IMR-90 (cell line): ENCODE results near the gene FOXP1. TPM values are rescaled to one million over a fixed set of nuclear protein-coding genes. Genes with fewer than 3 reads are reported as not detected.

Experiments
- ATAC-seq: fragments of 200-7000 bp; cut with Tn5 transposase; 2 replicates; pipeline ENCODE4 v1.9.1; 2020; ENCODE audit warnings: low read depth, mild to moderate bottlenecking, moderate library complexity
- BruUV-seq: library from RNA; stranded (reverse); fragments of 400-500 nt; replicated peaks from 2 replicates; lab custom pipeline; 2021; lab: Mats Ljungman, UMichigan
- CTCF ChIA-PET: fragments of 300-600 bp; formaldehyde crosslinking; extraction: SDS; loops from one replicate; lab custom pipeline; 2021; ENCODE audit warnings: antibody characterized with exemption; lab: Yijun Ruan, JAX
- POLR2A ChIA-PET: fragments of 300-600 bp; sonication (Branson Sonifier 250); formaldehyde crosslinking; loops from one replicate; lab custom pipeline; 2022; ENCODE audit warnings: antibody characterized with exemption; ENCODE audit not compliant: unreplicated experiment; lab: Charles Lee
- DNase-seq: peaks from one replicate; pipeline ENCODE4 v3.0.0; 2013
- H2AFZ ChIP-seq: replicated peaks from 2 replicates; pipeline ENCODE3; 2013; ENCODE audit warnings: low read length, mild to moderate bottlenecking; ENCODE audit not compliant: poor library complexity
- H2AK5ac ChIP-seq: 2 replicates; pipeline ENCODE4 v1.6.1; 2013; ENCODE audit warnings: low read depth, low read length, inconsistent platforms
- H2AK9ac ChIP-seq: replicated peaks from 2 replicates; pipeline ENCODE3; 2013; ENCODE audit warnings: mild to moderate bottlenecking, low read depth, low read length, moderate library complexity; ENCODE audit not compliant: poor library complexity
- H2BK120ac ChIP-seq: 2 replicates; pipeline ENCODE4 v1.6.1; 2013; ENCODE audit warnings: low read depth, low read length, inconsistent platforms
- H2BK15ac ChIP-seq: 3 replicates; pipeline ENCODE4 v1.6.1; 2013; ENCODE audit warnings: low read depth, low read length, inconsistent platforms
- H2BK20ac ChIP-seq: 2 replicates; pipeline ENCODE4 v1.6.1; 2013; ENCODE audit warnings: low read depth, mild to moderate bottlenecking, inconsistent platforms, low read length, moderate library complexity
- H2BK5ac ChIP-seq: 2 replicates; pipeline ENCODE4 v1.6.1; 2013; ENCODE audit warnings: mild to moderate bottlenecking, low read depth, low read length, inconsistent platforms; ENCODE audit not compliant: poor library complexity, severe bottlenecking
- H3K14ac ChIP-seq: replicated peaks from 2 replicates; pipeline ENCODE4 v1.6.1; 2013; ENCODE audit warnings: low read depth, low read length, inconsistent platforms
- H3K18ac ChIP-seq: 2 replicates; pipeline ENCODE4 v1.6.1; 2013; ENCODE audit warnings: low read depth, low read length, control low read depth
- H3K23ac ChIP-seq: 2 replicates; pipeline ENCODE4 v1.6.1; 2013; ENCODE audit warnings: low read depth, low read length, inconsistent platforms
- H3K27ac ChIP-seq: 2 replicates; pipeline ENCODE4 v1.5.1; 2013; ENCODE audit warnings: mild to moderate bottlenecking, control low read depth, low read length; ENCODE audit not compliant: insufficient read depth
- H3K27me3 ChIP-seq: 2 replicates; pipeline ENCODE4 v1.6.1; 2013; ENCODE audit warnings: low read length; ENCODE audit not compliant: control insufficient read depth, insufficient read depth
- H3K36me3 ChIP-seq: 2 replicates; pipeline ENCODE4 v1.6.1; 2013; ENCODE audit warnings: low read length, mixed read lengths; ENCODE audit not compliant: control insufficient read depth, insufficient read depth
- H3K4ac ChIP-seq: 2 replicates; pipeline ENCODE4 v1.6.1; 2013; ENCODE audit warnings: low read depth, low read length, inconsistent platforms
- H3K4me1 ChIP-seq: 2 replicates; pipeline ENCODE4 v1.6.1; 2013; ENCODE audit warnings: low read length, mixed read lengths; ENCODE audit not compliant: control insufficient read depth, insufficient read depth
- H3K4me2 ChIP-seq: 2 replicates; pipeline ENCODE4 v1.6.1; 2013; ENCODE audit warnings: low read depth, mild to moderate bottlenecking, control low read depth, low read length, moderate library complexity
- H3K4me3 ChIP-seq: 2 replicates; pipeline ENCODE4 v1.5.1; 2013; ENCODE audit warnings: low read depth, mild to moderate bottlenecking, control low read depth, low read length, moderate library complexity; ENCODE audit not compliant: insufficient read depth
- H3K56ac ChIP-seq: 2 replicates; pipeline ENCODE4 v1.6.1; 2013; ENCODE audit warnings: low read length, inconsistent platforms; ENCODE audit not compliant: insufficient read depth; ENCODE audit errors: extremely low read depth
- H3K79me1 ChIP-seq, 2 experiments: 2 replicates each; pipeline ENCODE4 v1.6.1; 2013; ENCODE audit warnings: low read length in 2 of 2, inconsistent platforms in 1 of 2, low read depth in 1 of 2
- H3K9ac ChIP-seq: 2 replicates; pipeline ENCODE4 v1.6.1; 2013; ENCODE audit warnings: low read depth, low read length, control low read depth
- H3K9me1 ChIP-seq: 2 replicates; pipeline ENCODE4 v1.6.1; 2013; ENCODE audit warnings: low read length, inconsistent platforms; ENCODE audit not compliant: insufficient read depth
- H3K9me3 ChIP-seq: 2 replicates; pipeline ENCODE4 v1.6.1; 2013; ENCODE audit warnings: low read length; ENCODE audit not compliant: control insufficient read depth, insufficient read depth
- H4K20me1 ChIP-seq: 2 replicates; pipeline ENCODE4 v1.6.1; 2013; ENCODE audit warnings: low read length, inconsistent platforms; ENCODE audit not compliant: insufficient read depth
- H4K5ac ChIP-seq: 2 replicates; pipeline ENCODE4 v1.6.1; 2013; ENCODE audit warnings: mild to moderate bottlenecking, low read depth, low read length, control low read depth
- H4K8ac ChIP-seq, 2 experiments: 2 replicates each; pipeline ENCODE4 v1.6.1; 2013; ENCODE audit warnings: low read depth in 2 of 2, low read length in 2 of 2, control low read depth in 1 of 2, inconsistent platforms in 1 of 2
- H4K91ac ChIP-seq: 2 replicates; pipeline ENCODE4 v1.6.1; 2013; ENCODE audit warnings: low read depth, low read length, inconsistent platforms; ENCODE audit not compliant: insufficient read depth
- RFX5 ChIP-seq: IDR thresholded peaks from 2 replicates; pipeline ENCODE4 v1.8.0; 2012; ENCODE audit warnings: low read depth, mild to moderate bottlenecking, low read length, moderate library complexity
- WGBS, 2 experiments: methylation state at CpG; one replicate each; pipeline versions ENCODE4 v1.1.5 to v1.1.7; 2013; ENCODE audit warnings: missing lambda C conversion rate in 2 of 2; ENCODE audit not compliant: insufficient read length in 1 of 2; ENCODE audit errors: extremely low coverage in 2 of 2; 5-methylcytosine and 5-hydroxymethylcytosine counted together
- dilution Hi-C: fragments of 300-500 bp; cut with HindIII; formaldehyde crosslinking; loops from one replicate; pipeline ENCODE4 v1.14.3; 2018; ENCODE audit warnings: low sequenced_read_pairs; ENCODE audit not compliant: unreplicated experiment
- in situ Hi-C: fragments of 300-500 bp; cut with MboI; formaldehyde crosslinking; loops from 3 replicates; pipeline ENCODE4 v1.14.3; 2019; ENCODE audit warnings: low sequenced_read_pairs, inconsistent platforms, mixed read lengths
- intact Hi-C: fragments of 100-400 bp; cut with micrococcal nuclease; formaldehyde crosslinking; loops from 2 replicates; pipeline ENCODE4 v1.10.0; 2022
- polyA plus RNA-seq, 3 experiments: library from polyadenylated mRNA; depleted of rRNA; stranded (reverse); fragments of >200 nt; gene quantifications; 2 replicates each; pipeline ENCODE4 v1.2.3, GENCODE V29; 2012; ENCODE audit warnings: low replicate concordance in 1 of 3
- total RNA-seq: library from RNA; depleted of rRNA; stranded (reverse); fragments of >200 nt; gene quantifications from 2 replicates; pipeline ENCODE4 v1.2.3, GENCODE V29; 2012

The FOXP1 gene
- total and polyA plus RNA-seq, 2 of the 4 experiments (the other 2 are of a cell fraction): 37.0 to 132 TPM

- dilution Hi-C loops (no loop called here), in situ Hi-C loops (no loop called here), intact Hi-C loops (no loop called here)
- Histone ChIP-seq H3K23ac (peak overlapping the region; percentile 43; the same call in 1 of the 2 replicates), H3K4me1 (peaks cover 12% of the 10 kb centered on the region), H2BK15ac (peak overlapping the region; percentile 19; the same call in 1 of the 3 replicates), H3K18ac (no peak overlapping the region), H4K5ac (no peak overlapping the region), H3K79me1 (peaks cover 16 to 74% of the 10 kb centered on the region in 2 experiments), H3K27me3 (no peaks in the 10 kb centered on the region), H2BK20ac (0 out of 2 replicates have a peak overlapping the region, but pooled peaks have one; percentile 9), H2AFZ (no peak overlapping the region), H4K8ac (no peak overlapping the region), H3K56ac (no peak overlapping the region), H3K9ac (no peak overlapping the region), H4K91ac (no peak overlapping the region), H3K4ac (peak overlapping the region; percentile 59; the same call in 1 of the 2 replicates), H3K36me3 (no peaks in the 10 kb centered on the region), H2AK5ac (no peak overlapping the region), H2BK5ac (no peak overlapping the region), H2AK9ac (no peak overlapping the region), H2BK120ac (0 out of 2 replicates have a peak overlapping the region, but pooled peaks have one; percentile 44), H3K4me2 (no peak overlapping the region), H3K9me1 (peaks cover 27% of the 10 kb centered on the region), H4K20me1 (no peaks in the 10 kb centered on the region), H3K9me3 (no peaks in the 10 kb centered on the region; the same call in 1 of the 2 replicates), H3K4me3 (no peak overlapping the region), H3K27ac (no peak overlapping the region), H3K14ac (no peak overlapping the region)
- TF ChIP-seq RFX5: no peak
- no TSS peak for BruUV-seq
- DNase-seq (peak; percentile 41), ATAC-seq (no peak)
- ChIA-PET POLR2A (no interaction called here), CTCF (no interaction called here)
- 40% methylated on average over 1 of the region's 3 CpGs; no CpG with 5 or more reads in 1 of the 2 experiments for WGBS, 2 experiments
Observed at GRCh38 chr3:71509066-71509465, 74.5 kb downstream of the FOXP1 start.
